HFF-Myc (cell line): ENCODE measurements around the gene SPSB1.

ENCODE experiments used
- DNase-seq: peaks from one replicate; pipeline ENCODE4 v3.0.0-alpha.2; 2011; ENCODE audit warnings: low read depth; ENCODE audit errors: extremely low read depth
- H3K4me3 ChIP-seq: replicated peaks from 2 replicates; pipeline ENCODE4 v1.5.1; 2011; ENCODE audit warnings: low read depth, mild to moderate bottlenecking, control low read depth, low read length
- TF ChIP-seq, protein P1 (sequence below): IDR thresholded peaks from 2 replicates; pipeline ENCODE4 v1.5.1; 2012; ENCODE audit warnings: mild to moderate bottlenecking, low read depth, low read length, control low read depth; ENCODE audit errors: missing control alignments

The SPSB1 gene

DNA sequence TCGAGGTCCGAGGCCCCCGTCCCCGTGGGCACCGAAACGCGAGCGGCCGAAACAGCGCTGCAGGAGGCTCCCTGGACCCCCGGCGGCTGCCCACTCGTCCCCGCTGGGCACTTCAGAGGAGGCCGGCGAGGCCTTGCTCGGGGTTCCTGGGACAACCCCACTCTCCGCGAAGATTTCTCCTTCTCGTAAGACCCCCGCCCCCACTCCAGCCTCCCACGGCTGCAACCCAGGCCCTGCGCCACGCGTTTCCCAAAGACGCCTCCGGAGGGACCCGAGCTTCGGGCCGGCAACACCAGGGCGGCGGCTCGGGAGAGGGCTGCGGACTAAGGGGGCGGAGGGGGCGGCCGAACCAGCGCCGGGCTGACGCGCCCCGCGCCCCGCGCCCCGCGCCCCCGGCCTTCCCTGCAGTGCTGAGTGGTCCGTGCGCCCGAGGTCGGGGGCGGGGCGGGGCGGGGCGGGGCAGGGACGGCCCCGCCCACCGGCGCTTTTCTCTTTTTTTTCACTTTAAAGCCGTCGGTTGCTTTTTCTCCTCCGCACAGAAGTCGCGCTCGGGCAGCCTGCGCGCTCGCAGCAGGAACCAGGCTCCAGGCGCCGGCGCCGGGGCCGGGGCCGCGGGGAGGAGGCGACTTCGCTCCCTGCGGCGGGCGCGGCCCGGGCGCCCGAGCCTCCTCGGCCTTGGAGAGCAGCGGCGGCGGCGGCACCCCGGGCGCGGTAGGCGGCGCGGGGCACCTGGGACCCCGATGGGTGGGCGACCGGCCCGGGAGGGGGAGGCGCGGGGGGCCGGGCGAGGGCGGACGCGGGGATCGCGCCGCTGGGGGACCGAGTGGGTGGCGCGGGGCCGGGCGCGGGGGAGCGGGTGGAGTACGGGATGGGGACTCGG, at the start of gene SPSB1:
Gene SPSB1 (plus strand): TSS at position 534 of the 880 bp plus-strand sequence. CDS start 62,998 bp downstream, outside the sequence.
- no peak for DNase-seq
- TF ChIP-seq, protein P1, sequence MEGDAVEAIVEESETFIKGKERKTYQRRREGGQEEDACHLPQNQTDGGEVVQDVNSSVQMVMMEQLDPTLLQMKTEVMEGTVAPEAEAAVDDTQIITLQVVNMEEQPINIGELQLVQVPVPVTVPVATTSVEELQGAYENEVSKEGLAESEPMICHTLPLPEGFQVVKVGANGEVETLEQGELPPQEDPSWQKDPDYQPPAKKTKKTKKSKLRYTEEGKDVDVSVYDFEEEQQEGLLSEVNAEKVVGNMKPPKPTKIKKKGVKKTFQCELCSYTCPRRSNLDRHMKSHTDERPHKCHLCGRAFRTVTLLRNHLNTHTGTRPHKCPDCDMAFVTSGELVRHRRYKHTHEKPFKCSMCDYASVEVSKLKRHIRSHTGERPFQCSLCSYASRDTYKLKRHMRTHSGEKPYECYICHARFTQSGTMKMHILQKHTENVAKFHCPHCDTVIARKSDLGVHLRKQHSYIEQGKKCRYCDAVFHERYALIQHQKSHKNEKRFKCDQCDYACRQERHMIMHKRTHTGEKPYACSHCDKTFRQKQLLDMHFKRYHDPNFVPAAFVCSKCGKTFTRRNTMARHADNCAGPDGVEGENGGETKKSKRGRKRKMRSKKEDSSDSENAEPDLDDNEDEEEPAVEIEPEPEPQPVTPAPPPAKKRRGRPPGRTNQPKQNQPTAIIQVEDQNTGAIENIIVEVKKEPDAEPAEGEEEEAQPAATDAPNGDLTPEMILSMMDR, result no peak
- H3K4me3 ChIP-seq, result peak within 1 kb of the TSS; percentile 81

GRCh38 chr1:9243066-9243739, 49.5 kb upstream of the SPSB1 start:
- TF ChIP-seq, protein P1, result no peak
- no peak overlapping the region for H3K4me3 ChIP-seq
- no peak for DNase-seq

DNA sequence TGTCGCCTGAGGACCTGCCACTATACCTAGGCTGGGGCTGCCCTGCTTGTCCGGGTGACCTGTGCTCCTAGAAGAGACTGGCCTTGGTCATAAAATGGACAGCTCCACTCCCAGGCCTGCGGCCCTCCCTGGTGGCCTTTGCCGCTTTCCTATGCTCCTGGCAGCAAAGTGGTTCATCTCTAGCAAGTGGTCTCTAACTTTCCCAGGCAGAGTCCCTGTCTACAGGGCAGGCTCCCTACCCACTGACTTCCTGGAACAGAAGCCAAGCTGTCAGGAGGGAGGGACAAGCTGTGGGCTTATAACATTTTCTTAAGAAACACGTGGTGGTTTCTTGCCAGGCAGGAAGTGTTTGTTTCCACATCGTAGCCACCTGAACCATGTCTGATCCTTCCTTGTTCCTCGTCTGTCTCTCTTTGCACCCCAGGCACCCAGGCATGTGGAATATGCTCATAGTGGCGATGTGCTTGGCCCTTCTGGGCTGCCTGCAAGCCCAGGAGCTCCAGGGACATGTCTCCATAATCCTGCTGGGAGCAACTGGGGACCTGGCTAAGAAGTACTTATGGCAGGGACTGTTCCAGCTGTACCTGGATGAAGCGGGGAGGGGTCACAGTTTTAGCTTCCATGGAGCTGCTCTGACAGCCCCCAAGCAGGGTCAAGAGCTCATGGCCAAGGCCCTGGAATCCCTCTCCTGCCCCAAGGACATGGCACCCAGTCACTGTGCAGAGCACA, 48.0 kb upstream of the SPSB1 start:
- H3K4me3 ChIP-seq, result no peak overlapping the region
- TF ChIP-seq, protein P1, result no peak
- DNase-seq, result no peak

DNA sequence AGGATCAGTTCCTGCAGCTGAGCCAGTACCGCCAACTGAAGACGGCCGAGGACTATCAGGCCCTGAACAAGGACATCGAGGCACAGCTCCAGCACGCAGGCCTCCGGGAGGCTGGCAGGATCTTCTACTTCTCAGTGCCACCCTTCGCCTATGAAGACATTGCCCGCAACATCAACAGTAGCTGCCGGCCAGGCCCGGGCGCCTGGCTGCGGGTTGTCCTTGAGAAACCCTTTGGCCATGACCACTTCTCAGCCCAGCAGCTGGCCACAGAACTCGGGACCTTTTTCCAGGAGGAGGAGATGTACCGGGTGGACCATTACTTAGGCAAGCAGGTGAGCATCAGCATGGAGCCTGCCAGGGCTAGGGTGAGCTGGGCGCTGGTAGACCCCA, 47.5 kb upstream of the SPSB1 start:
- no peak for DNase-seq

DNA sequence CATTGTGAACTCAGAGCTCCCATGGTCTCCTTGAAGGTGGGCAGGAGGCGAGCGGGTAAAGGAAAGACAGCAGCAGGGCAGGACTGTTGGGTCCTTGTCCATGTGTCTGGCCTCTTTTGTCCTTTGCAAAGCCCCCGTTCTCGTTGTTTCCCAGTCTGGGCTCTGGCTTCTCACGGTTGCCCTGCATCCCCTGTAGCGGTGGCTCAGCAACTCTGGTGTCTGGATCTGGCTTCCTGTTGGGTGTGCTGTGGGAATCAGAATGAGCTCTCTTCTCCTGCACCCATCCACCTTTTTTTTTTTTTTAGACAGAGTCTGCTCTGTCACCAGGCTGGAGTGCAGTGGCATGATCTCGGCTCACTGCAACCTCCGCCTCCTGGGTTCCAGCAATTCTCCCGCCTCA, 47.0 kb upstream of the SPSB1 start:
- TF ChIP-seq, protein P1, result no peak
- DNase-seq, result no peak
- no peak overlapping the region for H3K4me3 ChIP-seq

More for the DNA sequence above, 47.5 kb upstream of the SPSB1 start:
- TF ChIP-seq, protein P1, result no peak
- no peak overlapping the region for H3K4me3 ChIP-seq

- TF ChIP-seq, protein P1, result no peak
- DNase-seq, result no peak
- H3K4me3 ChIP-seq, result no peak overlapping the region
Observed at GRCh38 chr1:9246215-9246614, 46.5 kb upstream of the SPSB1 start.
